GM23338 (cell line): Measurements from ENCODE around the gene INTS13. TPM values are rescaled to one million over a fixed set of nuclear protein-coding genes. Genes with fewer than 3 reads are reported as not detected.

Experiments
- ATAC-seq: fragments of 200-7000 bp; cut with Tn5 transposase; 3 replicates; pipeline ENCODE4 v1.9.1; 2020
- DNase-seq: peaks from one replicate; pipeline ENCODE4 v3.0.0-alpha.2; 2015; ENCODE audit warnings: low spot score
- H2AFZ ChIP-seq: fragments of 200-600 bp; sonication (generic); 2 replicates; pipeline ENCODE4 v1.8.0; 2016; ENCODE audit warnings: antibody characterized with exemption, mild to moderate bottlenecking, moderate library complexity
- H3F3A ChIP-seq: fragments of 200-600 bp; sonication (generic); replicated peaks from 2 replicates; pipeline ENCODE4 v1.8.0; 2017; ENCODE audit warnings: antibody characterized with exemption, mixed run types, low read depth
- H3K27ac ChIP-seq: fragments of 200-600 bp; sonication (generic); 2 replicates; pipeline ENCODE4 v1.6.1; 2016; ENCODE audit warnings: low read depth
- H3K27me3 ChIP-seq: fragments of 200-600 bp; sonication (generic); 2 replicates; pipeline ENCODE4 v1.8.0; 2016; ENCODE audit warnings: mild to moderate bottlenecking, mixed run types, moderate library complexity; ENCODE audit not compliant: insufficient read depth
- H3K36me3 ChIP-seq: fragments of 200-600 bp; sonication (generic); 2 replicates; pipeline ENCODE4 v1.8.0; 2016; ENCODE audit warnings: mild to moderate bottlenecking; ENCODE audit not compliant: insufficient read depth
- H3K4me1 ChIP-seq: fragments of 200-600 bp; sonication (generic); 2 replicates; pipeline ENCODE4 v1.8.0; 2016; ENCODE audit warnings: mild to moderate bottlenecking, moderate library complexity; ENCODE audit not compliant: insufficient read depth
- H3K4me2 ChIP-seq: fragments of 200-600 bp; sonication (generic); 2 replicates; pipeline ENCODE4 v1.7.1; 2017; ENCODE audit warnings: mixed run types
- H3K4me3 ChIP-seq: fragments of 200-600 bp; sonication (generic); 2 replicates; pipeline ENCODE4 v1.6.1; 2016; ENCODE audit warnings: mixed run types
- H3K79me2 ChIP-seq: fragments of 200-600 bp; sonication (generic); replicated peaks from 2 replicates; pipeline ENCODE4 v1.8.0; 2017; ENCODE audit warnings: mild to moderate bottlenecking; ENCODE audit not compliant: insufficient read depth
- H3K9me2 ChIP-seq: fragments of 200-600 bp; sonication (generic); 2 replicates; pipeline ENCODE4 v1.8.0; 2017; ENCODE audit not compliant: insufficient read depth
- H4K20me1 ChIP-seq: fragments of 200-600 bp; sonication (generic); replicated peaks from 2 replicates; pipeline ENCODE4 v1.8.0; 2017; ENCODE audit warnings: mild to moderate bottlenecking; ENCODE audit not compliant: insufficient read depth
- H3K27ac Mint-ChIP-seq: 2 replicates; pipeline ENCODE4 v1.8.0; 2020; ENCODE audit warnings: inconsistent platforms, mild to moderate bottlenecking, moderate library complexity, mixed read lengths
- H3K27me3 Mint-ChIP-seq: 3 replicates; pipeline ENCODE4 v1.8.0; 2022; ENCODE audit warnings: low read depth, mild to moderate bottlenecking, moderate library complexity, mixed read lengths, inconsistent platforms; ENCODE audit not compliant: insufficient read depth, poor library complexity
- H3K36me3 Mint-ChIP-seq: 3 replicates; pipeline ENCODE4 v1.8.0; 2021; ENCODE audit warnings: low read depth, mild to moderate bottlenecking, inconsistent platforms, moderate library complexity, mixed read lengths
- H3K4me1 Mint-ChIP-seq: 3 replicates; pipeline ENCODE4 v1.8.0; 2020; ENCODE audit warnings: mild to moderate bottlenecking, inconsistent platforms, mixed read lengths
- H3K4me3 Mint-ChIP-seq: 3 replicates; pipeline ENCODE4 v1.8.0; 2021; ENCODE audit warnings: moderate library complexity, mild to moderate bottlenecking, inconsistent platforms, mixed read lengths
- H3K9me3 Mint-ChIP-seq: 3 replicates; pipeline ENCODE4 v1.8.0; 2020; ENCODE audit warnings: moderate library complexity, mild to moderate bottlenecking, inconsistent platforms, mixed read lengths
- CREB1 ChIP-seq: fragments of 250-450 bp; sonication (Bioruptor Pico); IDR thresholded peaks from 2 replicates; pipeline ENCODE4 v1.5.0; 2020; ENCODE audit warnings: low read depth, mild to moderate bottlenecking, moderate library complexity
- CTCF ChIP-seq, 2 experiments: fragments of 200-600 bp in 1 of 2; sonication (generic) in 1 of 2; conservative IDR thresholded peaks; 2 replicates each; pipeline versions ENCODE4 v1.5.1 to v1.6.1; 2016 to 2017; ENCODE audit warnings: antibody characterized with exemption in 2 of 2, low read depth in 2 of 2, mild to moderate bottlenecking in 2 of 2, moderate library complexity in 1 of 2
- EZH2 ChIP-seq: fragments of 200-600 bp; sonication (generic); IDR thresholded peaks from one replicate; pipeline ENCODE4 v1.8.0; 2017; ENCODE audit warnings: antibody characterized with exemption, mild to moderate bottlenecking, low read depth; ENCODE audit not compliant: unreplicated experiment
- EZH2phosphoT487 ChIP-seq: fragments of 200-600 bp; sonication (generic); IDR thresholded peaks from one replicate; pipeline ENCODE4 v1.8.1; 2018; ENCODE audit warnings: antibody characterized with exemption; ENCODE audit not compliant: unreplicated experiment
- JUNB ChIP-seq: IDR thresholded peaks from one replicate; pipeline ENCODE4 v1.6.1; 2016; ENCODE audit warnings: antibody characterized with exemption; ENCODE audit not compliant: unreplicated experiment
- NANOG ChIP-seq: IDR thresholded peaks from 2 replicates; pipeline ENCODE4 v1.6.1; 2016; ENCODE audit warnings: antibody characterized with exemption, borderline replicate concordance
- POLR2AphosphoS5 ChIP-seq: IDR thresholded peaks from 2 replicates; pipeline ENCODE4 v1.6.1; 2016; ENCODE audit warnings: antibody characterized with exemption, low read depth
- REST ChIP-seq: IDR thresholded peaks from one replicate; pipeline ENCODE4 v1.6.1; 2018; ENCODE audit warnings: antibody characterized with exemption; ENCODE audit not compliant: unreplicated experiment
- STAT1 ChIP-seq: IDR thresholded peaks from one replicate; pipeline ENCODE4 v1.6.1; 2016; ENCODE audit warnings: antibody characterized with exemption; ENCODE audit not compliant: unreplicated experiment
- ZNF114 ChIP-seq: fragments of 250-450 bp; sonication (Bioruptor Pico); IDR thresholded peaks from 2 replicates; pipeline ENCODE4 v1.5.0; 2020; ENCODE audit warnings: mild to moderate bottlenecking, moderate library complexity
- ZNF331 ChIP-seq: fragments of 250-450 bp; sonication (Bioruptor Pico); IDR thresholded peaks from 2 replicates; pipeline ENCODE4 v1.5.0; 2020; ENCODE audit warnings: low read depth, mild to moderate bottlenecking, moderate library complexity
- polyA plus RNA-seq: library from polyadenylated mRNA; unstranded; fragments of >200 nt; fragmentation: Nextera tagmentation; extraction: Ambion mirVana; gene quantifications from 2 replicates; pipeline ENCODE4 v1.2.1, GENCODE V29; 2016
- total RNA-seq: library from RNA; depleted of rRNA; stranded (reverse); fragments of >200 nt; shearing (Covaris generic); gene quantifications from 2 replicates; pipeline ENCODE4 v1.2.3, GENCODE V29; 2014
- TF ChIP-seq, protein P1 (sequence below): IDR thresholded peaks from 2 replicates; pipeline ENCODE4 v1.6.1; 2016; ENCODE audit warnings: antibody characterized with exemption

INTS13 gene
- total and polyA plus RNA-seq, 2 experiments from 2014 or later: 91.3 to 94.1 TPM

GRCh38 chr12:26871985-26872384 is 65.8 kb downstream of the INTS13 start (continued):
- no peak for TF ChIP-seq STAT1

DNA sequence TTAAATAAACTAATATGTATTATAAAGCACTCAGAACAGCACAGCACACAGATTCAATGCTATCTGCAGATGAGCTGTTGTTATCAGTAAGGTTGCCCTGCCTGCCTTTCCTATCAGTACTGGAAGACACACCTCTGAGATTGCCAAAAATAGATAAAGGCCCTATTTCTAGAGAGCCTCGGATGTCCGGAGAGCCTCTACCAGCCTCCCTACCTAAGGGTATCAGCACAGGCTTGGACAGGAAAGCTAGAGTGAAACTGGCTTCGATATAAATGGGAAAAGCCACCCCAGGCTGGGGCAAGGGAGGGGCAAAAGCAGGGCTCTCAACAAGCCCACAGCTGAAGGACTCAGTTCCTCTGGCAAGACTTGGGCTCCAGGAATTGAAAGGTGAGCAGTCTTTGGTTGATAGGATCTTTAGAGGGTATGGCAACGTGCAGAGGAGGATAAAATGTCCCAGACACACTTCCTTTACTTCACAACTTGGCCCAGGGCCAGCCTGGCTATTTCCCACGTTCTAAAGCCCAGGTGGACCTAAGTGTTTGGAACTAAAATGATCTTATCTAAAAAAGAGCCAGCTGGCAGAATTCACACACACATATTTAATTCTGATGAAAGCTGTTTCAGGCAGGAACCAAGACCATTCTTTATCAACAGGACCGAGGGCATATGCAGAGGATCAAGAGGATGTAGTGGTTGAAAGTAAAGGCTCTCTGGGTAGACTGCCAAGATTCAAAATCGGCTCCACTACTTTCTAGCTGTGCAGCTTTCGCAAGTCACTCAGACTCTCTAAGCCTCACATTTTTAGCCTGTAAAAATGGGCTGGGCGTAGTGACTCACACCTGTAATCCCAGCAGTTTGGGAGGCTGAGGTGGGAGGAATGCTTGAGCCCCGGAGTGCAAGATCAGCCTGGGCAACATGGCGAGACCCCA is 67.0 kb downstream of the INTS13 start:
- Histone ChIP-seq H2AFZ (peak overlapping the region; percentile 69; the same call in 1 of the 2 replicates), H3K27me3 (no peaks in the 10 kb centered on the region), H3K9me2 (no peaks in the 10 kb centered on the region), H3K4me2 (no peak overlapping the region), H4K20me1 (no peaks in the 10 kb centered on the region), H3K36me3 (no peaks in the 10 kb centered on the region), H3K4me1 (no peaks in the 10 kb centered on the region), H3F3A (no peaks in the 10 kb centered on the region), H3K4me3 (no peak overlapping the region), H3K27ac (no peak overlapping the region), H3K79me2 (no peaks in the 10 kb centered on the region)
- H3K27me3 Mint-ChIP-seq: peaks cover 2% of the 10 kb centered on the region
- peaks cover 2% of the 10 kb centered on the region; the same call in 1 of the 3 replicates for H3K4me1 Mint-ChIP-seq
- no peaks in the 10 kb centered on the region for H3K9me3 Mint-ChIP-seq
- H3K27ac Mint-ChIP-seq: no peak overlapping the region
- DNase-seq (no peak), ATAC-seq (no peak)
- no peaks in the 10 kb centered on the region for H3K36me3 Mint-ChIP-seq
- no peak overlapping the region for H3K4me3 Mint-ChIP-seq
- TF ChIP-seq STAT1 (no peak), NANOG (no peak), REST (no peak), EZH2 (no peak), POLR2AphosphoS5 (no peak), ZNF331 (no peak), JUNB (no peak), CTCF (conservative IDR thresholded peaks at IDR 0.05; ENCODE audit: low read depth in 2 of 2) (no peak), ZNF114 (no peak), EZH2phosphoT487 (no peak), CREB1 (CRISPR knock-in tag) (no peak)
- TF ChIP-seq, protein P1, sequence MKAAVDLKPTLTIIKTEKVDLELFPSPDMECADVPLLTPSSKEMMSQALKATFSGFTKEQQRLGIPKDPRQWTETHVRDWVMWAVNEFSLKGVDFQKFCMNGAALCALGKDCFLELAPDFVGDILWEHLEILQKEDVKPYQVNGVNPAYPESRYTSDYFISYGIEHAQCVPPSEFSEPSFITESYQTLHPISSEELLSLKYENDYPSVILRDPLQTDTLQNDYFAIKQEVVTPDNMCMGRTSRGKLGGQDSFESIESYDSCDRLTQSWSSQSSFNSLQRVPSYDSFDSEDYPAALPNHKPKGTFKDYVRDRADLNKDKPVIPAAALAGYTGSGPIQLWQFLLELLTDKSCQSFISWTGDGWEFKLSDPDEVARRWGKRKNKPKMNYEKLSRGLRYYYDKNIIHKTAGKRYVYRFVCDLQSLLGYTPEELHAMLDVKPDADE: no peak
